ENCODE results near the gene ZMIZ2. TPM values are rescaled to one million over a fixed set of nuclear protein-coding genes. Genes with fewer than 3 reads are reported as not detected.
"Not testable (repeated sequence)": the region's sequence is repeated elsewhere in the genome, so short reads cannot be mapped to it uniquely, and the experiment has no call there.

The ZMIZ2 gene
- total RNA-seq, 1 experiment from 2014 or later = 91.3 TPM

DNA sequence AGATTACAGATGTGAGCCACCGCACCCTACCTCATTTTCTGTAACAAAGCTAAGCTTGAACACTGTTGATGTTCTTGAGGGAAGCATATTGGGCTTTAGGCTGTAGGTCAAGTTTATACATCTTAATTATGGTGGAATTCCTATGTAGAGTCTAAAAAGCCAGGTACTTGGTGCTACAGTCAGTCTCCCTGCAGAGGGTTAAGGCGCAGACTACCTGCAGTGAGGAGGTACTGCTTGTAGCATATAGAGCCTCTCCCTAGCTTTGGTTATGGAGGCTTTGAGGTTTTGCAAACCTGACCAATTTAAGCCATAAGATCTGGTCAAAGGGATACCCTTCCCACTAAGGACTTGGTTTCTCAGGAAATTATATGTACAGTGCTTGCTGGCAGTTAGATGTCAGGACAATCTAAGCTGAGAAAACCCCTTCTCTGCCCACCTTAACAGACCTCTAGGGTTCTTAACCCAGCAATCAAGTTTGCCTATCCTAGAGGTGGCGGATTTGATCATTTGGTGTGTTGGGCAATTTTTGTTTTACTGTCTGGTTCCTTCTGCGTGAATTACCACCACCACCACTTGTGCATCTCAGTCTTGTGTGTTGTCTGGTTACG is 53.9 kb downstream of the ZMIZ2 start:
- CTCF ChIA-PET = no interaction called here

DNA sequence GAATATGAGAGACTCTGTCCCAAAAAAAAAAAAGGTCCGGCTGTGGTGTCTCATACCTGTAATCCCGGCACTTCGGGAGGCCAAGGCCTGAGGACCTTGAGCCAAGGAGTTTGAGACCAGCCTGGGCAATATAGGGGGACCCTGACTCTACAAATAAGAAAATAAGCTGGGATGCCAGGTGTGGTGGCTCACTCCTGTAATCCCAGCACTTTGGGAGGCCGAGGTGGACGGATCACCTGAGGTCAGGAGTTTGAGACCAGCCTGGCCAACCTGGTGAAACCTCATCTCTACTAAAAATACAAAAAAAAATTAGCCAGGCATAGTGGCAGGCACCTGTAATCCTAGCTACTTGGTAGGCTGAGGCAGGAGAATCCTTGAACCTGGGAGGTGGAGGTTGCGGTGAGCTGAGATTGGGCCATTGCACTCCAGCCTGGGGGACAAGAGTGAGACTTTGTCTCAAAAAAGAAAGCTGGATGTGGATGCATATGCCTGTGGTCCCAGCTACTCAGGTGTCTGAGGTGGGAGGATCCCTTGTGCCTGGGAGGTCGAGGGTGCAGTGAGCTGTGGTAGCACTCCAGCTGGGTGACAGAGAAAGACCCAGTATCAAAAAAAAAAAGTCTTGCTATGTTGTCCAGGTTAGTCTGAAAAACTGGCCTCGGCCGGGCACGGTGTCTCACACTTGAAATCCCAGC is 55.3 kb downstream of the ZMIZ2 start:
- H3K4me2 ChIP-seq (ENCODE audit: low read length); H3K4me3 ChIP-seq (replicated peaks in 1 of 2; ENCODE audit: low read depth in 1 of 2, low read length in 2 of 2); H3K9ac ChIP-seq (ENCODE audit: low read length); DNase-seq (ENCODE audit: low read depth, low spot score); H3K9me3 ChIP-seq (ENCODE audit: control insufficient read depth in 1 of 2, insufficient read depth in 1 of 2, low read depth in 1 of 2, low read length in 2 of 2); H3K27me3 ChIP-seq (ENCODE audit: insufficient read depth, low read length); BruUV-seq (replicated peaks); H3K9me2 ChIP-seq (ENCODE audit: insufficient read depth); intact Hi-C loops (cut with micrococcal nuclease); CTCF ChIA-PET; H2AFZ ChIP-seq (ENCODE audit: low read depth, low read length, poor library complexity, severe bottlenecking); RAD21 ChIA-PET (ENCODE audit: low non-redundant PET in 1 of 2, low total read pairs in 2 of 2, uncharacterized antibody in 2 of 2, unreplicated experiment in 2 of 2); H3K4me1 ChIP-seq (ENCODE audit: control insufficient read depth in 1 of 2, insufficient read depth in 2 of 2, low read length in 2 of 2): not testable (repeated sequence)
- H3K36me3 ChIP-seq (ENCODE audit: control insufficient read depth in 1 of 2, insufficient read depth in 2 of 2, low read length in 2 of 2) = peaks cover 29 to 51% of the 10 kb centered on the region in 2 experiments
- peaks cover 26% of the 10 kb centered on the region; the same call in 1 of the 2 replicates for H4K20me1 ChIP-seq (ENCODE audit: insufficient read depth)
- POLR2A ChIA-PET = interaction anchor here (1.5 kb wide), 1 partner anchor 17 kb away, joined by 3 read pairs; no protein-coding TSS in a partner anchor
- peak overlapping the region; percentile 39; the same call in 1 of the 2 replicates for H3K27ac ChIP-seq (ENCODE audit: low read depth, low read length)
- H3K79me2 ChIP-seq (ENCODE audit: insufficient read depth, low read length) = peaks cover 39% of the 10 kb centered on the region
- ATAC-seq = peak; percentile 17

More for the DNA sequence above, 53.9 kb downstream of the ZMIZ2 start:
- ChIA-PET POLR2A (no interaction called here), RAD21 (ENCODE audit: low non-redundant PET in 1 of 2, low total read pairs in 2 of 2, uncharacterized antibody in 2 of 2, unreplicated experiment in 2 of 2) (no interaction called here)
- Histone ChIP-seq H3K79me2 (ENCODE audit: insufficient read depth, low read length) (peaks cover 53% of the 10 kb centered on the region), H3K27me3 (ENCODE audit: insufficient read depth, low read length) (no peaks in the 10 kb centered on the region), H3K4me2 (ENCODE audit: low read length) (no peak overlapping the region), H3K9me3 (ENCODE audit: control insufficient read depth in 1 of 2, insufficient read depth in 1 of 2, low read depth in 1 of 2, low read length in 2 of 2) (no peaks in the 10 kb centered on the region), H3K9ac (ENCODE audit: low read length) (no peak overlapping the region), H3K9me2 (ENCODE audit: insufficient read depth) (no peaks in the 10 kb centered on the region), H3K4me3 (replicated peaks in 1 of 2; ENCODE audit: low read depth in 1 of 2, low read length in 2 of 2) (no peak overlapping the region), H4K20me1 (ENCODE audit: insufficient read depth) (peaks cover 40% of the 10 kb centered on the region; the same call in 1 of the 2 replicates), H3K4me1 (ENCODE audit: control insufficient read depth in 1 of 2, insufficient read depth in 2 of 2, low read length in 2 of 2) (peaks cover 5 to 16% of the 10 kb centered on the region in 2 experiments; a peak in 3 of 4 replicates), H2AFZ (ENCODE audit: low read depth, low read length, poor library complexity, severe bottlenecking) (no peak overlapping the region), H3K27ac (ENCODE audit: low read depth, low read length) (no peak overlapping the region), H3K36me3 (ENCODE audit: control insufficient read depth in 1 of 2, insufficient read depth in 2 of 2, low read length in 2 of 2) (peaks cover 31 to 66% of the 10 kb centered on the region in 2 experiments)
- no TSS peak for BruUV-seq (replicated peaks)
- ATAC-seq (no peak), DNase-seq (ENCODE audit: low read depth, low spot score) (no peak)
- TF ChIP-seq, protein P1, sequence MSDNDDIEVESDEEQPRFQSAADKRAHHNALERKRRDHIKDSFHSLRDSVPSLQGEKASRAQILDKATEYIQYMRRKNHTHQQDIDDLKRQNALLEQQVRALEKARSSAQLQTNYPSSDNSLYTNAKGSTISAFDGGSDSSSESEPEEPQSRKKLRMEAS (IDR thresholded peaks at IDR 0.05) = no peak
- TF ChIP-seq EZH2 (IDR thresholded peaks at IDR 0.05) = no peak
- 0 out of 2 replicates have a peak, but pooled peaks have one; percentile 7 for TF ChIP-seq JUND (IDR thresholded peaks at IDR 0.05)
- TF ChIP-seq SIN3A (IDR thresholded peaks at IDR 0.05; ENCODE audit: low read depth) = 0 out of 2 replicates have a peak, but pooled peaks have one; percentile 43
- TF ChIP-seq, protein P2, sequence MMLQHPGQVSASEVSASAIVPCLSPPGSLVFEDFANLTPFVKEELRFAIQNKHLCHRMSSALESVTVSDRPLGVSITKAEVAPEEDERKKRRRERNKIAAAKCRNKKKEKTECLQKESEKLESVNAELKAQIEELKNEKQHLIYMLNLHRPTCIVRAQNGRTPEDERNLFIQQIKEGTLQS (IDR thresholded peaks at IDR 0.05) = no peak
- TF ChIP-seq, protein P3, sequence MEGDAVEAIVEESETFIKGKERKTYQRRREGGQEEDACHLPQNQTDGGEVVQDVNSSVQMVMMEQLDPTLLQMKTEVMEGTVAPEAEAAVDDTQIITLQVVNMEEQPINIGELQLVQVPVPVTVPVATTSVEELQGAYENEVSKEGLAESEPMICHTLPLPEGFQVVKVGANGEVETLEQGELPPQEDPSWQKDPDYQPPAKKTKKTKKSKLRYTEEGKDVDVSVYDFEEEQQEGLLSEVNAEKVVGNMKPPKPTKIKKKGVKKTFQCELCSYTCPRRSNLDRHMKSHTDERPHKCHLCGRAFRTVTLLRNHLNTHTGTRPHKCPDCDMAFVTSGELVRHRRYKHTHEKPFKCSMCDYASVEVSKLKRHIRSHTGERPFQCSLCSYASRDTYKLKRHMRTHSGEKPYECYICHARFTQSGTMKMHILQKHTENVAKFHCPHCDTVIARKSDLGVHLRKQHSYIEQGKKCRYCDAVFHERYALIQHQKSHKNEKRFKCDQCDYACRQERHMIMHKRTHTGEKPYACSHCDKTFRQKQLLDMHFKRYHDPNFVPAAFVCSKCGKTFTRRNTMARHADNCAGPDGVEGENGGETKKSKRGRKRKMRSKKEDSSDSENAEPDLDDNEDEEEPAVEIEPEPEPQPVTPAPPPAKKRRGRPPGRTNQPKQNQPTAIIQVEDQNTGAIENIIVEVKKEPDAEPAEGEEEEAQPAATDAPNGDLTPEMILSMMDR (IDR thresholded peaks at IDR 0.05 in 2 of 3, conservative IDR thresholded peaks at IDR 0.05 in 1 of 3; ENCODE audit: borderline replicate concordance in 1 of 3, insufficient read depth in 1 of 3, low read depth in 2 of 3, low read length in 2 of 3) = no peak
- no peak for TF ChIP-seq EGR1 (IDR thresholded peaks at IDR 0.05; ENCODE audit: low read depth)
- TF ChIP-seq, protein P4, sequence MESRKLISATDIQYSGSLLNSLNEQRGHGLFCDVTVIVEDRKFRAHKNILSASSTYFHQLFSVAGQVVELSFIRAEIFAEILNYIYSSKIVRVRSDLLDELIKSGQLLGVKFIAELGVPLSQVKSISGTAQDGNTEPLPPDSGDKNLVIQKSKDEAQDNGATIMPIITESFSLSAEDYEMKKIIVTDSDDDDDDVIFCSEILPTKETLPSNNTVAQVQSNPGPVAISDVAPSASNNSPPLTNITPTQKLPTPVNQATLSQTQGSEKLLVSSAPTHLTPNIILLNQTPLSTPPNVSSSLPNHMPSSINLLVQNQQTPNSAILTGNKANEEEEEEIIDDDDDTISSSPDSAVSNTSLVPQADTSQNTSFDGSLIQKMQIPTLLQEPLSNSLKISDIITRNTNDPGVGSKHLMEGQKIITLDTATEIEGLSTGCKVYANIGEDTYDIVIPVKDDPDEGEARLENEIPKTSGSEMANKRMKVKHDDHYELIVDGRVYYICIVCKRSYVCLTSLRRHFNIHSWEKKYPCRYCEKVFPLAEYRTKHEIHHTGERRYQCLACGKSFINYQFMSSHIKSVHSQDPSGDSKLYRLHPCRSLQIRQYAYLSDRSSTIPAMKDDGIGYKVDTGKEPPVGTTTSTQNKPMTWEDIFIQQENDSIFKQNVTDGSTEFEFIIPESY (IDR thresholded peaks at IDR 0.05; ENCODE audit: extremely low read depth, insufficient replicate concordance, low read length) = no peak
- TF ChIP-seq SP1 (IDR thresholded peaks at IDR 0.05; ENCODE audit: low read depth) = no peak
- peak; percentile 59; the same call in 1 of the 2 replicates for TF ChIP-seq POLR2AphosphoS5 (IDR thresholded peaks at IDR 0.05; ENCODE audit: low read depth, low read length)
- TF ChIP-seq RAD21 (IDR thresholded peaks at IDR 0.05; ENCODE audit: low read depth) = no peak
- TF ChIP-seq FOSL1 (IDR thresholded peaks at IDR 0.05; ENCODE audit: low read depth) = no peak
- intact Hi-C loops (cut with micrococcal nuclease) = no loop called here

All from HCT116 (cell line).